Measurements from ENCODE around the gene BET1.
"Not testable (repeated sequence)": the region's sequence is repeated elsewhere in the genome, so short reads cannot be mapped to it uniquely, and the experiment has no call there.

BET1 gene
- 10.3 reads per million, percentile 32 among the genes with 10 or more reads in this experiment for total RNA-seq

- peak; percentile 94 for DNase-seq
Measured at GRCh38 chr7:94004024-94004951, at the start of gene BET1. TSS of gene BET1 (minus strand) at chr7:94004355. CDS start at chr7:94004216, 139 bp downstream.

DNA sequence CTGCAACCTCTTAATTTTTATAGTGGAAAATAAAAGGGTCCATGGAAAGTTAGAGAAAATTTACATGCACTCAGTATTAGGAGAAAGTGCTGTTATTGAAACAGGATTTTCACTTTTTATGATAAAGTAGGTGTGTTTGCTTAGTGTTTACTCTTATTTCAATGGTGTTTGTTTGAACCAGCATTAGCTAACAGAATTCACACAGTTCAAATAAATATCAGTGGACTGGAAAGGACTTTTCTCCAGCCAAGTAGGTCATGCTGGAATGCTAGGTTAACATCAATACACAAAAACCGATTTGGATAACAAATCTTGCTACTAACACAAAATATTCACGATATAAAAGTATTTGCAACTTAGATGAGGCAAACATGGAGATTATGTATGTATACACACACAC is 49.4 kb upstream of the BET1 start:
- DNase-seq: no peak

- no peak for DNase-seq
Measured at GRCh38 chr7:94052398-94053180, 48.4 kb upstream of the BET1 start.

DNA sequence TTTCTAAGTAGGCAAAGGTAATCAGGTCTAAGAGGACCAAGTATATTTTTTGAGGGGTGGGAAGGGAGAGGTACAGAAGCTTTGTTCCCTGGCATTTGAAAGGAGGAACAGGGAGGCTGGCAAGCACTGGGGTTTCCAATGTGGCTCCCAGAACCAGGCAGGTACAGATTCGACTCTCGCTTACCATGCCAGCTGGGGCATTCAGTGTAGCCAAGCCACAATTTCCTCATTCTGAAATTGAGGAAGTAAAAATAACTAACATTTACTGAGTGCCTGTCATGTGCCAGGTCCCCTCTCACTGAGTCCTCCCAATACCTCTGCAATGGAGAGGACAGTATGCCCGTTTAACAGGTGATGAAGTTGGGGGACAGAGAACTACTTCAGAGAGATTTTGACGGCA is 45.9 kb upstream of the BET1 start:
- DNase-seq: no peak

DNA sequence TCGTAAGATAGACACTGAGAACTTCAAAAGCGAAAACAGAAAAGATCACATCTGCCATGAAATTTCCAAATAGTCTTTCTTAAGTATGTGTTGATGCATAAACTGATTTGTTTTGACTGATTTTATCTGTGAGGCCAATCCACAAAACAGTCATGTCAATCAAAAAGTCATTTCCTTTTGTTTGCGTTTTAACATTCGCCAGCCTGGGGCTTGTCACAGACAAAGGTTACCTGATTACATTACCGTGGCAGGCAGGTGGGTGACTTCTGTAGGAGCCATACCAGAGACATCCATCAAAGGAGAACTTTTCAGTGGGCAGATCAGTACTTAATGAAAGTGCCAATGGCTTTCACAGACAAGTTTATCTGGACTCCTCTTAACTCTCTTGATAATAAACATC is 45.5 kb upstream of the BET1 start:
- DNase-seq: no peak

DNA sequence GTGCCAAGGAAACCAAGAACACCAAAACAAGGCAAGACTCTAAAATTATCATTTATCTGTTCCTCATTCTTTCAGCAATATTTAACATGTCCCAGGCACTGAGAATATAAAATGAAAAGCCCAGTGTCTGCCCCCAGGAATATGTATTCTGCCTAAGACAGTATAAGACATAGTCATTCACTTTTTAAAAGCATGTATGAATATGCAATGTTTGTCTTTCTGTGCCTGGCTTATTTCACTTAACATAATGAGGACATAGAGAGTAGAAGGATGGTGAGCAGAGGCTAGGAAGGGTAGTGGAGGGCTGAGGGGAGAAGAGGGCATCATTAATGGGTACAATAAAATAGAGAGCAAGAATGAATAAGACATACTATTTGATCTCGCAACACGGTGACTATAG is 44.6 kb upstream of the BET1 start:
- no peak for DNase-seq

GRCh38 chr7:94047956-94048355 is 43.8 kb upstream of the BET1 start:
- DNase-seq: no peak

GRCh38 chr7:94045581-94045980 is 41.4 kb upstream of the BET1 start:
- DNase-seq: no peak

DNA sequence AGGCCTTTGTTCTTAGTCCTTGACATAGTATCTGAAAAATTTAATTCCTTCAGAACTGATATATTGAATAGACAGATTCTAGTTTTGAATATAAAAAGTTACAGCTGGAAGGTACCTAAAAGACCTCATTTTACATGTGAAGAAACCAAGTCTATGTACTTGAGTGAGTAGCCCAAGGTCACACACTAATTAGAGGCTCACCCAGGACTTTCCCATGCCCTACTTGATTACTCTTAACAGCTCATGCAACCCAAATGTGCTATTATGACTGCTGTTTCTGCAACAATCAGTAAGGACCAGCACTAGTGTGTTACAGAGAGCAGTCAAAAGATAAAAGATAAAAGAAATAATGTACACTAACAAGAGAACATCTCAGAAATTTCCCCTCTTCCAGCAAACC is 40.7 kb upstream of the BET1 start:
- DNase-seq: no peak

- no peak for DNase-seq
Measured at GRCh38 chr7:94043299-94043698, 39.1 kb upstream of the BET1 start.

DNA sequence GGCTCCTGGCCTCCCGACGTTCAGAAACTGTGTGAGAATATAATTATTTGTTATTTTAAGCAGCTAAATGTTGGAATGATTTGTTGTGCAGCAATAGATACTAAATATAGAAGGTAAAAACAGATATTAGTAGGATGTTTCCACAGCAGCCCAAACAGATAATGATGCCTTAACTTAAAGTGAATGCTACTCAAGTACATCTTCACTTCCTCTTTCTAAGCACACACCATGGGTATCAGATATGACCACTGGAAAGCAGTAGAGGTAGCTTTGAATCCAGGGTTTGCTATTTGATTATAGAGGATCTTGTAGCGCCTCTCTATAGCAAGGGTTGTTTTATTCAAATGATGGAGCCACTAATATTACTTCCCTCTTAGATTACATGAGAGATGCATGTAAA is 38.2 kb upstream of the BET1 start:
- DNase-seq: no peak

- DNase-seq: no peak
Measured at GRCh38 chr7:94041529-94041928, 37.4 kb upstream of the BET1 start.

- no peak for DNase-seq
Measured at GRCh38 chr7:94040254-94040653, 36.1 kb upstream of the BET1 start.

DNA sequence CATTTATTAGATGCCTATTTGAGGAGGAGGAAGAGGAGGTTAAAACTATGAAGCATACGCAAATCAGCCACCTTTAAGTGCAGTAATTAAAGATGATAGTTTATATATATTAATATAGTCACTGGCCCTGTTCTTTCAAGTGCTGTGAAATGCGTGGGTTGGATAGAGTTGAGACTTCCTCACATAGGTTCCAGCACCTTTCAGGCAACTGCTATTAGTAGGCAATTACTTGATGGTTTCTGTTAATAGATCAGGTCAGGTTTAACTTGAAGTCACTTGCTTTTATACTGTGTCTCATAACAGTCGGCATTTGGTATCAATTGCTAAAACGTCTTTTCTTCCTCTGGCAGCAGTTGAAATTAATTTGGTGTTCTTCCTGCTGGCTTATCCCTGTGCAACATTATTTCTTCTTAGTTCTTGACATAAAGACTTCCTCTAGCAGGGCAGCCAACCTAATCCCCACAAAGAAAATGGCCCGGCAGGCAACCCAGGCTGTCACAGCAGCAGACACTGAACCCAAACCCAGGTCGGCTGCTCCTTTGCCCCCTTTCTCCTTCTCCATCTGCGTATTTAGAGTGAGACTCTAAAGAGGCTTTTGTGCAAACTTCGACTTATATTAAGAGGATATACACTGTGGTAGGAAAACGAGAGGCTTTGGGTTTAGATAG is 35.3 kb upstream of the BET1 start:
- DNase-seq: no peak

- DNase-seq: no peak
Measured at GRCh38 chr7:94031865-94032264, 27.7 kb upstream of the BET1 start.

GRCh38 chr7:94030634-94031033 is 26.5 kb upstream of the BET1 start:
- no peak for DNase-seq

GRCh38 chr7:94029976-94030375 is 25.8 kb upstream of the BET1 start:
- DNase-seq: no peak

DNA sequence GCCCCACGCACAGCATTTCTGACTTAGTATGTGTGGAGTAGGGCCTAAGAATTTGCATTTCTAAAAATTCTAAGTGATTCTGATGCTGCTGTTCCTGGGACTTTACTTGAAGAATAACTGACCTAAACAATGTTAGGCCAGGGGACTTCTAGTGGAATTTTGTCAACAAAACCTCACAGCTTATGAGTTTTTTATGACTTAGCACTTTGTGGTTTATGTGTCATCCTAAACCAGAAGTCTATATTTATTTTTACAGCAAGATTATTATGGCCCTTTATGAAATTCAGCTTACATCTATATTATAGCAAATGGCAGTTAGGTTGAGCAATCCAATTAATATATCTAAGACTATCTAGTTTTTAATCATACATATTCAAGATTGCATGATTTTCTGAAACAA is 24.6 kb upstream of the BET1 start:
- DNase-seq: no peak

DNA sequence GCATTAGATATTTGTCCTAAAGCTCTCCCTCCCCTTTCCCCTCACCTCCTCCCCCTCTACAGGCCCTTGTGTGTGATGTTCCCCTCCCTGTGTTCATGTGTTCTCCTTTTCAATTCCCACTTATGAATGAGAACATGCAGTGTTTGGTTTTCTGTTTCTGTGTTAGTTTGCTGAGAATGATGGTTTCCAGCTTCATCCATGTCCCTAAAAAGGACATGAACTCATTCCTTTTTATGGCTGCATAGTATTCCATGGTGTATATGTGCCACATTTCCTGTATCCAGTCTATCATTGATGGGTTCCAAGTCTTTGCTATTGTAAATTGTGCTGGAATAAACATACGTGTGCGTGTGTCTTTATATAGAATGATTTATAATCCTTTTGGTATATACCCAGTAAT is 22.5 kb upstream of the BET1 start:
- DNase-seq: not testable (repeated sequence)

- no peak for DNase-seq
Measured at GRCh38 chr7:94022550-94022949, 18.4 kb upstream of the BET1 start.

DNA sequence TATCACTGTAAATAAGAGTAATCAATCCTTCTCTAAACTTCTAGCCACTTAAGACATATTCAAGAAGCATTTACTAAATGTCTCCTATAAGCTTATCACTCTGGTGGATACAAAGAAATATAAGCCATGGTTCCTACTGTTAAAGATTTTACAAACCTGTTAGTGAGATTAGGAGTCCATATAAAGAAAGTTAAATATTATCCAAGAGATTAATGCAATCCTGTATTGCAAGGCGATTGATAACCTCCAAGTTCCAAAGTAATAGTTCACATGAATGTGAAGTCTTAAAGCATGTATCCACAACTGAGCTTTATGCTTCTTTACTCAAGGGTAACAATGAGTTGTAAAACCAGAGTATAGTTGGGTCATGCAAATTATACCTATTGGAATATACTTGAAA is 12.6 kb upstream of the BET1 start:
- DNase-seq: no peak

GRCh38 chr7:94015538-94015937 is 11.4 kb upstream of the BET1 start:
- DNase-seq: no peak

GRCh38 chr7:94012746-94013145 is 8.6 kb upstream of the BET1 start:
- no peak for DNase-seq

All from effector CD4-positive, alpha-beta T cell (primary cell).